Measurements from ENCODE around the gene SPTBN5.

DNA sequence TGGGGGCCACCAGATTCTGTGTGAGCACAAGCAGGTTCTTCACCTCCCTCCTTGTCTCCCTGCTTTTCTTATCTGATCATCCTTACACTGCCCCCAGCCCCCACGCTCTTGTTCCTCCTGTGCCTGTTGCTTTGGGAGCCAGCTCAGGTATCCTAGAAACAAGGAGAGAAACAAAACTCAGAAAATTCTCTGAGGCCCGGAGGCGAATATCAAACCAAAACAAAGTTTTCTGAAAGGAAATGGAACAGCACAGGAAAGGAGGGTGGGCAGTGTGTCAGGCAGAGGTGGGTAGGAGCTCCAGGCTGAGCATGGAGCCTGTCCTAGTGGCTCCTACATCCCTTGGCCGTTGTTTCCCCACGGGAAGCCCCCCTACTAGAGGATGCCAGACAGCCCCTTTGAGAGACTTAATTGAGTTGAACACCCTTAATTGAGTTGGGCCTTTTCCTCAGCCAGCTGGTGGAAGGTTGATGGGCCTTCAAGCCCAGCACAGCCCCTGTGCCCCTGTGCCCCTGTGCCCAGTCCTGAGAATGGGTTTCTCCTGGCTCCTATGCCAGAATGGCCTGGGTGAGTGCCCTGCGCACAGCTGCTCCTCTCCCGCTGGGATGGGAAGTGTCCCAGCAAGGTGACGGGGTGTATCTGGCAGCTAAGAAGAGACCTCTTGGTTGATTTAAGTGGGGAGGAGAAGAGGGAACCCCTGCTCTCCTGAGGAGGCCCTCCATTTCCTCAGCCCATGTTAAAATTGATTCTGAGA is 88.8 kb downstream of the SPTBN5 start:
- TF ChIP-seq, protein P1, sequence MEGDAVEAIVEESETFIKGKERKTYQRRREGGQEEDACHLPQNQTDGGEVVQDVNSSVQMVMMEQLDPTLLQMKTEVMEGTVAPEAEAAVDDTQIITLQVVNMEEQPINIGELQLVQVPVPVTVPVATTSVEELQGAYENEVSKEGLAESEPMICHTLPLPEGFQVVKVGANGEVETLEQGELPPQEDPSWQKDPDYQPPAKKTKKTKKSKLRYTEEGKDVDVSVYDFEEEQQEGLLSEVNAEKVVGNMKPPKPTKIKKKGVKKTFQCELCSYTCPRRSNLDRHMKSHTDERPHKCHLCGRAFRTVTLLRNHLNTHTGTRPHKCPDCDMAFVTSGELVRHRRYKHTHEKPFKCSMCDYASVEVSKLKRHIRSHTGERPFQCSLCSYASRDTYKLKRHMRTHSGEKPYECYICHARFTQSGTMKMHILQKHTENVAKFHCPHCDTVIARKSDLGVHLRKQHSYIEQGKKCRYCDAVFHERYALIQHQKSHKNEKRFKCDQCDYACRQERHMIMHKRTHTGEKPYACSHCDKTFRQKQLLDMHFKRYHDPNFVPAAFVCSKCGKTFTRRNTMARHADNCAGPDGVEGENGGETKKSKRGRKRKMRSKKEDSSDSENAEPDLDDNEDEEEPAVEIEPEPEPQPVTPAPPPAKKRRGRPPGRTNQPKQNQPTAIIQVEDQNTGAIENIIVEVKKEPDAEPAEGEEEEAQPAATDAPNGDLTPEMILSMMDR (IDR thresholded peaks at IDR 0.05 in 2 of 3, conservative IDR thresholded peaks at IDR 0.05 in 1 of 3; ENCODE audit: control insufficient read depth in 2 of 3, extremely low read depth in 1 of 3, insufficient read depth in 1 of 3, low read depth in 3 of 3, low read length in 3 of 3): no peak
- TF ChIP-seq CHD2 (IDR thresholded peaks at IDR 0.05; ENCODE audit: borderline replicate concordance, low read depth, low read length): no peak
- TF ChIP-seq TARDBP (IDR thresholded peaks at IDR 0.05; ENCODE audit: borderline replicate concordance): no peak
- TF ChIP-seq NFXL1 (IDR thresholded peaks at IDR 0.05; ENCODE audit: borderline replicate concordance): no peak
- no peak for TF ChIP-seq BHLHE40 (IDR thresholded peaks at IDR 0.05; ENCODE audit: borderline replicate concordance in 1 of 2, low read depth in 2 of 2, low read length in 1 of 2)
- TF ChIP-seq RAD21 (IDR thresholded peaks at IDR 0.05; ENCODE audit: insufficient read depth, low read depth, low read length): no peak

Measured in GM12878 (cell line).